Fibroblast of the aortic adventitia (primary cell): ENCODE results near the gene CCDC192. TPM values are rescaled to one million over a fixed set of nuclear protein-coding genes. Genes with fewer than 3 reads are reported as not detected.

Experiments used
- DNase-seq: peaks from one replicate; pipeline ENCODE4 v3.0.0-alpha.2; 2010; ENCODE audit warnings: low read depth
- H3K4me3 ChIP-seq: 2 replicates; pipeline ENCODE4 v1.5.1; 2011; ENCODE audit warnings: low read depth, mild to moderate bottlenecking, control low read depth, low read length, moderate library complexity
- CTCF ChIP-seq: IDR thresholded peaks from 2 replicates; pipeline ENCODE4 v1.5.1; 2011; ENCODE audit warnings: mild to moderate bottlenecking, low read length, control low read depth, inconsistent platforms; ENCODE audit not compliant: insufficient read depth
- total RNA-seq: library from RNA; depleted of rRNA; stranded (reverse); fragments of >200 nt; gene quantifications from 2 replicates; pipeline ENCODE4 v1.2.3, GENCODE V29; 2012; ENCODE audit warnings: low replicate concordance

CCDC192 gene
- total RNA-seq, 1 donor, result not detected

- H3K4me3 ChIP-seq, result no peak overlapping the region
- no peak for DNase-seq
- TF ChIP-seq CTCF, result no peak
Measured at GRCh38 chr5:127793879-127794278, 90.7 kb downstream of the CCDC192 start.

- DNase-seq, result no peak
- no peak for TF ChIP-seq CTCF
- H3K4me3 ChIP-seq, result no peak overlapping the region
Measured at GRCh38 chr5:127796211-127796610, 93.0 kb downstream of the CCDC192 start.

- TF ChIP-seq CTCF, result no peak
- H3K4me3 ChIP-seq, result no peak overlapping the region
- no peak for DNase-seq
Measured at GRCh38 chr5:127799293-127799905, 96.2 kb downstream of the CCDC192 start.

GRCh38 chr5:127801751-127802476, 98.7 kb downstream of the CCDC192 start:
- H3K4me3 ChIP-seq, result no peak overlapping the region
- TF ChIP-seq CTCF, result no peak
- DNase-seq, result peak; percentile 61

- no peak overlapping the region for H3K4me3 ChIP-seq
- no peak for TF ChIP-seq CTCF
- peak; percentile 24 for DNase-seq
Measured at GRCh38 chr5:127802477-127802865, 99.3 kb downstream of the CCDC192 start.

GRCh38 chr5:127804886-127805426, 101.8 kb downstream of the CCDC192 start:
- TF ChIP-seq CTCF, result no peak
- DNase-seq, result no peak
- no peak overlapping the region for H3K4me3 ChIP-seq
